ENCODE measurements around the gene BCL7C. TPM values are rescaled to one million over a fixed set of nuclear protein-coding genes. Genes with fewer than 3 reads are reported as not detected.
A peak's percentile ranks its signal among the peaks of the same experiment; 100 is the strongest.

BCL7C gene
- total RNA-seq, 2 experiments from 2014 or later, result 25.6 to 25.7 TPM

DNA sequence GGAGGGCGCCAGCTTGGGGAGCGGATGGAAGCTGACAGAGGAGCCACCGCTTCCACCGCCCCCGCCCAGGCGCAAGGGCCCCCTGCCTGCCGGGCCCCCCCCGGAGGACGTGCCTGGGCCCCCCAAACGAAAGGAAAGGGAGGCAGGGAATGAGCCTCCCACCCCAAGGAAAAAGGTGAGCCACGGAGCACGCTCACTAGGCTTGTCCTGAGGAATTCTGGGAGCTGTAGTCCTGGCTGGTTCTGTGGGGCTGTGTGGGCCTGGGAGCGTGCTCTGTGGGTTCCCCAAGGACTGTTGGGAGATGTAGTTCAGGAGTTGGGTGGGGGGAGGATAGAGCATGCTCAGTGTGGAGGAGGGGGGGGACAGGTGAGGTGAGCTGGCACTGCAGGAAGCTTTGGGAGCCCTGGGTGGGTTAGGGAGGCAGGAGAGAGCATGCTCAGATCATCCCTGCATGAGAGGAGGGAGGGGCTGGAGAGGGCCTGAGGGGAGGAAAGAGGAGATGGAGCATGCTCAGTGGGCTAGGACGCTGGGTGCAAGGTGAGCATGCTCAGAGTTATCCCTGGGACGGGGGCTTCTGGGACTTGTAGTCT is 34.0 kb upstream of the BCL7C start:
- no peaks in the 10 kb centered on the region for H3K9me3 Mint-ChIP-seq
- intact Hi-C loops (cut with micrococcal nuclease), result loop anchor here (10.0 kb wide), 1 partner anchor 553 kb away; the partner anchor contains the start of genes MYL11 and TBC1D10B
- H3K4me1 Mint-ChIP-seq (ENCODE audit: low read depth), result peaks cover 10% of the 10 kb centered on the region
- H3K27me3 Mint-ChIP-seq, result no peaks in the 10 kb centered on the region
- DNase-seq, result peak; percentile 46
- H3K4me3 Mint-ChIP-seq, result no peak overlapping the region
- ChIA-PET POLR2A (no interaction called here), CTCF (interaction anchor here (0.7 to 0.8 kb wide), 2 partner anchors 13 to 26 kb away, joined by 3 read pairs; no protein-coding TSS in a partner anchor)
- H3K27ac Mint-ChIP-seq, result no peak overlapping the region
- peaks cover 9% of the 10 kb centered on the region for H3K36me3 Mint-ChIP-seq

GRCh38 chr16:30926937-30927788 is 33.3 kb upstream of the BCL7C start:
- ChIA-PET CTCF (interaction anchor here (0.7 to 1.9 kb wide), 4 partner anchors 13 to 83 kb away, joined by 3 to 7 read pairs (median 4); no protein-coding TSS in a partner anchor), POLR2A (no interaction called here)
- Mint-ChIP-seq H3K4me3 (no peak overlapping the region), H3K27me3 (no peaks in the 10 kb centered on the region), H3K27ac (no peak overlapping the region), H3K36me3 (peaks cover 5% of the 10 kb centered on the region), H3K4me1 (ENCODE audit: low read depth) (peaks cover 10% of the 10 kb centered on the region), H3K9me3 (no peaks in the 10 kb centered on the region)
- no peak for DNase-seq
- intact Hi-C loops (cut with micrococcal nuclease), result loop anchor here (10.0 kb wide), 1 partner anchor 552 kb away; the partner anchor contains the start of genes MYL11 and TBC1D10B

DNA sequence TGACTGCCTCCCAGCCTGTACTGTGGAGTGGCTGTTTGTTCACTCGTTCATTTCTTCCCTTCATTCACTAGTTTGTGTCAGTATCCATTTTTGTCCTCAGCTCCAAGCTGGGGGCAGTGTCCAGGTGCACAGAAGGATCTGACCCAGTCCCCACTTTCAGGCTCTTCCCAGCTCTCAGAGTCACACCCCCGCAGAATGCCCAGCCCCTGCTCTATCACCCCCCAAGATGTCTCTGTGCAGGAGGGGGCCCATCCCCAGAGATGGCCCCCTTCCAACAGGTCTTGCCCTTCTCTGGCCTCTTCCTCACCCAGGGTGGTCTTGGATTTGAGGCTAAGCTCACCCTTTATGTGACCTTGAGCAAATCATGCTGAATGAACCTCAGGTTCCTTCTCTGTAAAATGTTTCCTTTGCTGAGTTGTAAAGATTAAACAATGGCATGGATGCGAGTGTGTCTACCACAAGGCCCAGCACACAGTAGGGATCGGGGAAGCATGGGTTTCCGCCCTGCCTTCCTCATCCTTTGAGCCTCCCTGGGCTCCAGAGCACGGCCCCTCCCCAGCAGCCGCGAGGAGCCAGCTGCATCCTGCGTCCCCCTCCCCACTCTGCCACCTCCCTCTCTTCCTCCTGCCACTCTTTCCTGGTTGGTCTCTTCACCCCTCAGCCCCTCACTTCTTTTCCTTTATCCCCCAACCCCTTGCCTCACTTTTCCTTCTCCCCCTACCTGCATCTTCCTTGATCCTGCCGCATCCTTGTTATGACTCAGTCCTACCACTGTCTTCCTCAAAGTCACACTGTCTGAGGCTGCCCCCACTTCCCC is 32.3 kb upstream of the BCL7C start:
- DNase-seq, result no peak
- peaks cover 4% of the 10 kb centered on the region for H3K36me3 Mint-ChIP-seq
- POLR2A ChIA-PET, result no interaction called here
- H3K27ac Mint-ChIP-seq, result no peak overlapping the region
- no peak overlapping the region for H3K4me3 Mint-ChIP-seq
- CTCF ChIA-PET, result interaction anchor here (1.5 to 1.9 kb wide), 2 partner anchors 16 to 82 kb away, joined by 4 to 7 read pairs; no protein-coding TSS in a partner anchor
- H3K9me3 Mint-ChIP-seq, result no peaks in the 10 kb centered on the region
- intact Hi-C loops (cut with micrococcal nuclease), result loop anchor here (10.0 kb wide), 1 partner anchor 551 kb away; the partner anchor contains the start of genes MYL11 and TBC1D10B
- no peaks in the 10 kb centered on the region for H3K27me3 Mint-ChIP-seq
- H3K4me1 Mint-ChIP-seq (ENCODE audit: low read depth), result peaks cover 10% of the 10 kb centered on the region

GRCh38 chr16:30925632-30925987 is 31.7 kb upstream of the BCL7C start:
- H3K36me3 Mint-ChIP-seq, result peaks cover 4% of the 10 kb centered on the region
- no peaks in the 10 kb centered on the region for H3K9me3 Mint-ChIP-seq
- peaks cover 10% of the 10 kb centered on the region for H3K4me1 Mint-ChIP-seq (ENCODE audit: low read depth)
- DNase-seq, result no peak
- no peak overlapping the region for H3K27ac Mint-ChIP-seq
- CTCF ChIA-PET, result interaction anchor here (1.5 to 1.9 kb wide), 2 partner anchors 17 to 81 kb away, joined by 4 to 7 read pairs; no protein-coding TSS in a partner anchor
- POLR2A ChIA-PET, result interaction anchor here (0.7 kb wide), 1 partner anchor 8 kb away, joined by 3 read pairs; no protein-coding TSS in a partner anchor
- H3K4me3 Mint-ChIP-seq, result no peak overlapping the region
- no peaks in the 10 kb centered on the region for H3K27me3 Mint-ChIP-seq
- intact Hi-C loops (cut with micrococcal nuclease), result loop anchor here (10.0 kb wide), 1 partner anchor 551 kb away; the partner anchor contains the start of genes MYL11 and TBC1D10B

DNA sequence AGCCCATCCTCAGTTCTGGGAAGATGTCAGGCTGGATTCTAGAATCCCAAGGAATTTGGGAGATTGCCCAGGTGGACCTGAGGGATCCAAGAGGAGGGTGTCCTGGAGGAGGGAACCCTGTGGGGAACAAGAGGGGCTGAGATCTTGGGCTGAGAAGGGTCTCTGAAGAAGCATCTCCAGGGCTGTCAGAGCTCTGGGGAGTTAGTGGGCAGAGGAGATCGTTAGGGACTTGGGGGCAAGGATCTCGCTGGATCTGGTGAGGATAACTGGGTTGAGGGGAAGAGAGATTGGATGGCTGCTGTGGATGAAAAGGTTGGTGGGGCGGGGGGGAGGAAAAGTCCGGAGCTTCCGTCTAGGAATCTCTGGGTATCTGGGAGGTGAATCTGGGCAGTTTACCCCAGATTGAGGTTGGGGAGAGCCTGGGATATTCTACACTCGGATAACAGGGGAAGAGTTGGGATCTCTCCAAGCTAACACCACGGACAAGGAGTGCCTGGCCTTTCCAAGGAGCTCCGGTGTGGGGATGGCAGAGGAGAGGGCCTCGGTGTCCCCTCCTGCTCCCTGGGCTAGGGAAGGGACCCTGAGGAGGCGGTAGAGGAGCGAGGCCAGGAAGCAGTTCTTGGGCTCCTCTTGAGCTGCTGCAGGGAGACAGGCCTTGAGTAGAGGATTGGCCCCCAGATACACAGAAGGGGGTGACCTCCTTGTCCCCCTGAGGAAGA is 31.2 kb upstream of the BCL7C start:
- Mint-ChIP-seq H3K27me3 (no peaks in the 10 kb centered on the region), H3K4me3 (peak overlapping the region; percentile 76), H3K9me3 (no peaks in the 10 kb centered on the region), H3K4me1 (ENCODE audit: low read depth) (peaks cover 10% of the 10 kb centered on the region), H3K27ac (no peak overlapping the region), H3K36me3 (peaks cover 3% of the 10 kb centered on the region)
- CTCF ChIA-PET, result interaction anchor here (0.6 to 1.9 kb wide), 4 partner anchors 15 to 518 kb away, joined by 3 to 4 read pairs (median 3); no protein-coding TSS in a partner anchor
- no peak for DNase-seq
- POLR2A ChIA-PET, result interaction anchor here (0.7 kb wide), 1 partner anchor 9 kb away, joined by 3 read pairs; no protein-coding TSS in a partner anchor
- intact Hi-C loops (cut with micrococcal nuclease), result loop anchor here (10.0 kb wide), 1 partner anchor 550 kb away; the partner anchor contains the start of genes MYL11 and TBC1D10B

- peak overlapping the region; percentile 33 for H3K27ac Mint-ChIP-seq
- POLR2A ChIA-PET, result no interaction called here
- intact Hi-C loops (cut with micrococcal nuclease), result loop anchor here (10.0 kb wide), 1 partner anchor 549 kb away; the partner anchor contains the start of genes MYL11 and TBC1D10B
- H3K27me3 Mint-ChIP-seq, result no peaks in the 10 kb centered on the region
- peaks cover 3% of the 10 kb centered on the region for H3K36me3 Mint-ChIP-seq
- CTCF ChIA-PET, result interaction anchor here (0.6 to 1.2 kb wide), 3 partner anchors 16 to 519 kb away, joined by 3 read pairs; no protein-coding TSS in a partner anchor
- peak overlapping the region; percentile 76 for H3K4me3 Mint-ChIP-seq
- peaks cover 10% of the 10 kb centered on the region for H3K4me1 Mint-ChIP-seq (ENCODE audit: low read depth)
- peak; percentile 35 for DNase-seq
- no peaks in the 10 kb centered on the region for H3K9me3 Mint-ChIP-seq
These were observed 30.4 kb upstream of the BCL7C start for GRCh38 chr16:30924076-30924912.

DNA sequence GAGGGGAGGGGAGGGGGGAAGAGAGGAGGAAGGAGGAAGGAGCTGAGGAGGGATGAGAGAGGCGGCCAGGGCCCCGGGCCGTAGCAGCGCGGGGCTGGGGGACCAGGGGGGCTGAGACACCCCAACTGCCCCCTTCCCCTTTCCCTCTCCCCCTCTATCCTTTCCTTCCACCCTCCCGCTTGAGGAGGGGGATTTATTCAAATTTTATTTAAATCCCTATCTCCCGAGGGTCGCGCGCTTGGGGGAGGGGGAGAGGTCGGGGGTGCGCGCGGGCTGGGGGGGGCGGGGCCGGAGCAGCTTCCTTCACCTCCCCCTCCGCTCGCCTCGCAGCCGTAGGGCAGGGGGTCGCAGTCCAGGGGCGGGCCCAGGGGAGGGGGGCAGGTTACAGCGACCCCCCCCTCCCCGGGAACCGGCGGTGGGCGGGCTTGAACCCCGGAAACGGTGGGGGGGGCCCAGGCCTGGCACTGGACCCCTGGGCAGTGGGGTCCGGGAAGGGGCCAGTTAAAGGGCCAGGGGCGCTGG is 29.7 kb upstream of the BCL7C start, which contains the start of gene FBXL19:
TSS of gene FBXL19 (plus strand) at position 19 of the 522 bp plus-strand sequence. CDS start 2,183 bp downstream, outside the sequence.
- Mint-ChIP-seq H3K9me3 (no peaks in the 10 kb centered on the region), H3K27ac (peak within 1 kb of the TSS; percentile 100), H3K4me3 (peak within 1 kb of the TSS; percentile 99), H3K27me3 (no peaks in the 10 kb centered on the region), H3K4me1 (ENCODE audit: low read depth) (peaks cover 10% of the 10 kb centered on the region), H3K36me3 (peaks cover 3% of the 10 kb centered on the region)
- ChIA-PET CTCF (no interaction called here), POLR2A (no interaction called here)
- no peak for DNase-seq
- intact Hi-C loops (cut with micrococcal nuclease), result loop anchor here (2.0 to 10.0 kb wide), 5 partner anchors 19 to 945 kb away; partner anchors contain the start of genes MYL11, PHKG2, PRR14 and TBC1D10B

DNA sequence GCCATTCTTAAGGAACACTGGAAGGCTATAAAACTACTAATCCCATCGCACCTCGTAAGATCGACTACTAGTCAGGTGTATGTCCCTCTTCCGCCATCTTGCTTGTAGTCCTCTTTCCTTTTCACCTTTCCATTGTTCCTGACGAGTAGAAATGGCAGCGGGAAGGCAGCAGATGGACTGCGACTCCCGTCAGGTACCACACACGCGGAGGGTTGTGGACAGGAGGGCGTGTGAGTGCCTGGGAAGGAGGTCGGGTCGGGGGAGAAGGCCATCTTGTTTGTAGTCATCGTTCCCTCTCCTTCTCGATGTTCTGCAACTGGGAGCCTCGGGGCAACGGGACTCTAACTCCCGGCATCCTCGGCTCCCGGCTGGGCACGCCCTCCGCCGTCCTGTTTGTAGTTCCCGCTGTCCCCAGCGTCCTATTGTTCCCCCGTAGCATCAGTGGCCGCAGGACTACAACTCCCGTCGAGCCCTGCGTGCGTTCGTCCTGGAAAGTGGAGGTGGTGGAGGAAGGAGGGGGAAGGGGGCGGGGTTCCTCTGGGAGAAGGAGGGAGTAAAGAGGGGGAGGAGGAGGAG is 29.2 kb upstream of the BCL7C start:
- Mint-ChIP-seq H3K27ac (peak overlapping the region; percentile 100), H3K36me3 (peaks cover 3% of the 10 kb centered on the region), H3K27me3 (no peaks in the 10 kb centered on the region), H3K4me3 (peak overlapping the region; percentile 99), H3K9me3 (no peaks in the 10 kb centered on the region), H3K4me1 (ENCODE audit: low read depth) (peaks cover 10% of the 10 kb centered on the region)
- CTCF ChIA-PET, result interaction anchor here (1.1 kb wide), 1 partner anchor 78 kb away, joined by 21 read pairs; no protein-coding TSS in a partner anchor
- peak; percentile 98 for DNase-seq
- POLR2A ChIA-PET, result no interaction called here
- intact Hi-C loops (cut with micrococcal nuclease), result loop anchor here (1.0 to 10.0 kb wide), 14 partner anchors 20 to 946 kb away; partner anchors contain the start of genes ARMC5, CFAP119, FBRS and MYL11

- intact Hi-C loops (cut with micrococcal nuclease), result loop anchor here (1.0 to 10.0 kb wide), 14 partner anchors 20 to 946 kb away; partner anchors contain the start of genes ARMC5, CFAP119, FBRS and MYL11
- peak overlapping the region; percentile 99 for H3K4me3 Mint-ChIP-seq
- peak overlapping the region; percentile 100 for H3K27ac Mint-ChIP-seq
- DNase-seq, result peak; percentile 100
- peaks cover 3% of the 10 kb centered on the region for H3K36me3 Mint-ChIP-seq
- POLR2A ChIA-PET, result interaction anchor here (1.4 kb wide), 1 partner anchor 21 kb away, joined by 3 read pairs; no protein-coding TSS in a partner anchor
- H3K9me3 Mint-ChIP-seq, result no peaks in the 10 kb centered on the region
- peaks cover 10% of the 10 kb centered on the region for H3K4me1 Mint-ChIP-seq (ENCODE audit: low read depth)
- CTCF ChIA-PET, result interaction anchor here (0.7 to 1.1 kb wide), 3 partner anchors 19 to 108 kb away, joined by 5 to 21 read pairs (median 6); no protein-coding TSS in a partner anchor
- H3K27me3 Mint-ChIP-seq, result no peaks in the 10 kb centered on the region
These were observed 28.6 kb upstream of the BCL7C start for GRCh38 chr16:30922420-30922959.
